Measurements from ENCODE around the gene INSM1. TPM values are rescaled to one million over a fixed set of nuclear protein-coding genes. Genes with fewer than 3 reads are reported as not detected.

The INSM1 gene
- total RNA-seq, 2 donors from 2014 or later = not detected

GRCh38 chr20:20358801-20359200, 9.1 kb upstream of the INSM1 start:
- intact Hi-C loops (cut with DNase I) = no loop called here
- no peak for DNase-seq (ENCODE audit: low spot score)

GRCh38 chr20:20359628-20360027, 8.3 kb upstream of the INSM1 start:
- intact Hi-C loops (cut with DNase I) = no loop called here
- no peak for DNase-seq (ENCODE audit: low spot score)

DNA sequence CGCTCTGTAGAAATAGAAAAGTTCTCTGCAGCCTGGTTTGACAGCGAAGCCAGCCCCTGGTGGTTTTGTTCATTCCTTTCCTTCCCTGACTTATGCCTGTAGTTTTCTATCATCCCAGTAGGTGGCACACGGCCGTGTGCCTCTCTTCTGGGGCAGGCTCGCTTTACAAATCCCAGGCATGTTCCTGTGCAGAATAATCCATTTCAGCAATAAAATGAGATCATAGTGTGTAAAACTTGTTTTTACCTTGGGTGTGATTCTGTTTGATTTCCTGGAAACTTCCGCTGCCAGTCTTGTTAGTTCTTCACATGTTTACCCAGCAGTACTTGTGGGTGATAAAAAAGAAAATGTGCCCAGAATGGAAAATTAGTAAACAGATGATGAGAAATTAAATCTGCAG, 7.4 kb upstream of the INSM1 start:
- no peak for DNase-seq (ENCODE audit: low spot score)
- intact Hi-C loops (cut with DNase I) = no loop called here

DNA sequence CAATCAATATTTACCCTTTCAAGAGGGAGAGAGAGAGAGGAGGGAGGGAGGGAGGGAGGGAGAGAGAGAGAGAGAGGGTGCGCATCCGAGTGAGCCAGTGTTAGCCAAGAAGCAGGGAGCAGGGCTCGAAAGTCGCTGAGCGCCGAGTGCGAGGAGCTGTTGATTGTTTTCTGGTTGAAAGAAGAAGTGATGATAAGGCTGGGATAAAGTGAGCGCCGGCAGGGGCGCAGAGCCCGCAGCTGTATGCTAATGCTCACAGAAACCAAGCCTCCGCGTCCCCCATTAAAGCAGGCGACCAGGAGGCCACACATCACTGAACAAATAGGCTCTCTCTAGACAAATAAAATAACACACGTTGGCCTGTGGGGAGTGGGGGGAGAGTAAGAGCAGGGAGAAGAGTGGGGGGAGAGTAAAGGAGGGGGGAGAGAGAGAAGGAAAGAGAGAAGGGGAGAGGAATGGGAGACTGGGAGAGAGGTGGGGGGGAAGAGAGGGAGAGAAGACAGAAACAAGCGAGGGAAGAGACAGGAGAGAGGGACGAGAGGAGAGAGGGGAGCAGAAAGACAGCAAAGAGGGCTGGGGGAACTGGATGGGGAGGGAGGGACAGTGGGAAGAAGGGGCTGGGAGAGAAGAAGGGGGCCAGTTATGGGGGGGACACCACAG, 5.0 kb upstream of the INSM1 start:
- no peak for DNase-seq (ENCODE audit: low spot score)
- intact Hi-C loops (cut with DNase I) = no loop called here

DNA sequence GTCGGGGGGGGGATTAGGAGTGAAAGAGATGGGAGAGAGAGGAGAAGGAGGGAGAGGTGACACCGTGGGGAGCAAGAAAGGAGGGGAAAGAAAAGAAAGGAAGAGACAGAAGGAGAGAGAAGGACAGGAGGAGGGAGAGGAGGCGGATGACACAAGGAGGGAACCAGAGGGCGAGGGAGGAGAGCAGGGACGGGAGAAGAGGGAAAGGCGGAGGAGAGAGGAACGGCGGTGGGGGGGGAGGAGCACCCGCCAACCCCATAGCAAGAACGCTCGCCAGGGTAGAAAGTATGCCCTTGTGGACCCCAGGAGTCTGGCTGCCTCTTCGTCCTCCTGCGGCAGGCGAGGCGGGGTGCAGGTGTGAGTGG, 4.5 kb upstream of the INSM1 start:
- intact Hi-C loops (cut with DNase I) = no loop called here
- DNase-seq (ENCODE audit: low spot score) = no peak

- no peak for DNase-seq (ENCODE audit: low spot score)
- intact Hi-C loops (cut with DNase I) = no loop called here
These were observed 3.9 kb upstream of the INSM1 start for GRCh38 chr20:20363799-20364592.

- DNase-seq (ENCODE audit: low spot score) = no peak
- intact Hi-C loops (cut with DNase I) = no loop called here
These were observed 3.1 kb upstream of the INSM1 start for GRCh38 chr20:20364593-20365479.

- DNase-seq (ENCODE audit: low spot score) = no peak
- intact Hi-C loops (cut with DNase I) = no loop called here
These were observed 2.3 kb upstream of the INSM1 start for GRCh38 chr20:20365480-20366161.

DNA sequence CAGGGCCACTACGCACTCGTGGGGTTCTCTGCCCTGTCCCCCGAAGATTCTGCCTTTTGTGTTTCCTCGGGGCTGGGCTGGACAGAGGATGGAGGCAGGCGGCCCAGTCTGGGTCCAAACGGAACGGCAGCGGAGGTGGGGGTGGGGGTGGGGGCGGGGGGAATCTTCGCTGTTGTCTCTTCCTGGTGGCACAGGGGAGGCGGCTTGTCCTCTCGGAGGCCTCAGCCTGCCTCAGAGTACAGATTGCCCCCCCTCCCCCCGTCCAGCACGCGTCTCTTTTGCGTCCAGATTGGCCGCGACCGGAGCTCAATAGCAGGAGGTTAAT, 1.4 kb upstream of the INSM1 start:
- no peak for DNase-seq (ENCODE audit: low spot score)
- intact Hi-C loops (cut with DNase I) = no loop called here

DNA sequence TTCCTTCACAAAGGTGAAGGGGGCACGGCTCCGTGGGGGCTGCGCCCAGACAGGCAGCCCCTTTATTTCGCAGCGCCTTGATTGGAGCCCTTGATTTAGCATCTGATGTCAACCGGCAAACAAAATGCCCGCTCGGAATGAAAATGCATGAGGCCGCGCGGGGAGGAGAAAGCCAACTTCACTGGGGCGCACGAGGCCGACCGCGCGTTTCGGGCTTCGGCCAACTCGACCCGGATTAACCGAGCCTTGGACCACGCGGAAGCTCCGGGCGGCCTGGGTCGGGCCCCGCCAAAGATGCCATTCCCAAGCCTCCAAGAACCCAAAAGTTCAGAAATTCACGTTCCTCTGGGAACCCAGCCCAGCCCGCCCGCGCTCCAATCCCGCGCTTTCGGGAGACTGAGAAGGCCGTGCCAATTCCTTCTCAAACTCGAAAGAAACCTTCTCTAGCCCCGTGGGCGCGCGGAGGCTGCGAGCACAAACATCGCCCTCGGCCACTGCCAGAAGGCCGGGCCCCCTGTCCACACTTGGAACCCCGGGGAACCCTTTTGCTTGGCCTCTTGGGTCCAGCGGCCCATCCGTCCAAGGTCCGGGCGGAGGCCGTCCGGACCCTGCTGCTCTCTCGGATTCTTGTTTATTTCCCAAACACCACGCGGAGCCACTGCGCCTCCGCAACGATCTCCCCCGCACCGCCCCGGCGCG, 879 bp upstream of the INSM1 start:
- intact Hi-C loops (cut with DNase I) = no loop called here

GRCh38 chr20:20368418-20369249, 730 bp downstream of the INSM1 start:
- intact Hi-C loops (cut with DNase I) = no loop called here
- DNase-seq (ENCODE audit: low spot score) = no peak

More for the DNA sequence above, 879 bp upstream of the INSM1 start:
- DNase-seq (ENCODE audit: low spot score) = no peak

GRCh38 chr20:20369250-20370093, 1.6 kb downstream of the INSM1 start:
- no peak for DNase-seq (ENCODE audit: low spot score)
- intact Hi-C loops (cut with DNase I) = no loop called here

GRCh38 chr20:20370094-20370575, 2.2 kb downstream of the INSM1 start:
- intact Hi-C loops (cut with DNase I) = no loop called here
- DNase-seq (ENCODE audit: low spot score) = no peak

GRCh38 chr20:20371083-20371482, 3.2 kb downstream of the INSM1 start:
- no peak for DNase-seq (ENCODE audit: low spot score)
- intact Hi-C loops (cut with DNase I) = no loop called here

DNA sequence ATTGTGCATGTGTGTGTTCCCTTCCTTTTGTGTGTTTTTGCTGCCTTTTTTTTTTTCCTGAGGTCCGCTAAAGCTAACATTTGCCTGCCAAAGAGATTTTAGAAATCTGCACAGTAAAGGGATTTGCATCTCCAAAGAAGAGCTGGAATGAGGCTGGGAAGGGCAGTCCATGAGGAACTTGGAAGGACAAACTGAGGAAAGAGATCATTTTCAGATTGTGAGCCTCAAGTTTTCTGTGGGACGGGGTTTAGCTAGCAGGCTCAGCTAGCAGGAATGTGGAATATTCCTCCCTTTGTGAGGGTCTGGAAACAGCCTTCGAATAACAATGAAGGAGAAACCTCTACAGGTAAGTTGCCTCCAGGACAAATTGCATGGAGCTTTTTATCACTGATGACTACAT, 3.8 kb downstream of the INSM1 start:
- no peak for DNase-seq (ENCODE audit: low spot score)
- intact Hi-C loops (cut with DNase I) = no loop called here

DNA sequence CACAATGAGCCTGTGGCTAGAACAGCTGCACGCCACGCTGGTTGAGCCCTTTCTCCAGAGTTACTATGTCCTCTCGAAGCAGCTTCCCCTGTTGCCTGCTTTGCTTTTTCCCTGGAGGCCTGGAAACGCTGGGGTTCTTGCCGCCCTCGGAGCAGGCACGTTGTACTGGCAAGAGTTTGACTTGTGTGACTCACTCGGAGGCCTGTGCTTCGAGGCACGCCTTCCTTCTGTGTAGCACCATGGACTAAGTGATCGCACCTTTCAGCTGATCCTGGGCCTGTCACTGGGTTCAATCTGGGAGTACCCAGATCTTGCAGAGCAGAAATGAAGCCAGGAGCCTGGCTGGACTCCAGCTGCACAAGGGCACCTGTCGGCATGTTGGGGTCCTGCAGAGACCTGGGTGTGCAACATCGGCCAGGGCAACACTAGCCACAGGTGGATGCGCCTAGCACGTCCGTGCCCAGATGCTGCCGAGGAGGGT, 5.2 kb downstream of the INSM1 start:
- intact Hi-C loops (cut with DNase I) = no loop called here
- no peak for DNase-seq (ENCODE audit: low spot score)

- no peak for DNase-seq (ENCODE audit: low spot score)
- intact Hi-C loops (cut with DNase I) = no loop called here
These were observed 8.0 kb downstream of the INSM1 start for GRCh38 chr20:20375862-20376261.

Measured in posterior vena cava (tissue), 2 donors.